ENCODE measurements around the gene EEFSEC. TPM values are rescaled to one million over a fixed set of nuclear protein-coding genes. Genes with fewer than 3 reads are reported as not detected.
A peak's percentile ranks its signal among the peaks of the same experiment; 100 is the strongest.

Gene EEFSEC
- total RNA-seq, 1 donor from 2014 or later: 19.3 TPM

GRCh38 chr3:128336337-128337156 lies 183.3 kb downstream of the EEFSEC start:
- DNase-seq (ENCODE audit: low spot score): peak; percentile 60
- intact Hi-C loops (cut with DNase I): no loop called here

DNA sequence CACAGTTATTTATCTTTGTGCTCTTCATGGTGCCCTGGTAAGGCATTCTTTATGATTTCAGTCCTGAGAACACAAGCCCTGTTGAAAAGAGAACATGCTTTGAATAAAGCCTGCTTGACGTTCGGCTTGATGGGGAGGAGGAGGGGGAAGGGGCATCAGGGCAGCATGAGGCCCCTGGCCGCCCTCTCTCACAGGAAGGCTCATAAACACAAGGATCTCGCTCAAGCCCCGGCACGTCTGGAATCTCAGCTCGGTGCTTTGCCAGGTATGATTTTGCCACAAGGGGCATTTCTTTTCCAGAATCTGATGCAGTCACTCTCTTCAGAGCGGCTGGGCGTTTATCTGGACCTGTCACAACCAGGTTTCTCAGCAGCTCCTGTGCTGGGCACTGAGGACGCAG lies 184.0 kb downstream of the EEFSEC start:
- intact Hi-C loops (cut with DNase I): no loop called here
- peak; percentile 33 for DNase-seq (ENCODE audit: low spot score)

GRCh38 chr3:128338536-128339330 lies 185.5 kb downstream of the EEFSEC start:
- DNase-seq (ENCODE audit: low spot score): peak; percentile 62
- intact Hi-C loops (cut with DNase I): no loop called here

DNA sequence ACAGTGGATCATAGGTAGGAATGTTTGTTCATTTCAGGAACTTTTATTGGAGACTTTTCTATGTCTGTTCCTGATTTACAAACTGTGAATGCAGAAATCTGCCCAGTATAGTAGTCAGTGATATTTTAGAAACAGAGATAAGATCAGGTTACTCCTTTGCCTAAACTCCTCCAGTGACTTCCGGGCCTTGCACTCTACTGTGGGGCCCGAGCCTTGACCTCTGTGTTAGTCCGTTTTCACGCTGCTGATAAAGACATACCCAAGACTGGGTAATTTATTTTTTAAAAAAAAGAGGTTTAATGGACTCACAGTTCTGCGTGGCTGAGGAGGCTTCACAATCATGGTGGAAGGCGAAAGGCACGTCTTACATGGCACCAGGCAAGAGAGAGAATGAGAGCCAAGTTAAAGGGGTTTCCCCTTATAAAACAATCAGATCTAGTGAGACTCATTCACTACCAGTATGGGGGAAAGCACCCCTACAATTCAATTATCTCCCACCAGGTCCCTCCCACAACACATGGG lies 186.3 kb downstream of the EEFSEC start:
- no peak for DNase-seq (ENCODE audit: low spot score)
- intact Hi-C loops (cut with DNase I): loop anchor here (10.0 kb wide), 1 partner anchor 245 kb away; no protein-coding TSS in a partner anchor

DNA sequence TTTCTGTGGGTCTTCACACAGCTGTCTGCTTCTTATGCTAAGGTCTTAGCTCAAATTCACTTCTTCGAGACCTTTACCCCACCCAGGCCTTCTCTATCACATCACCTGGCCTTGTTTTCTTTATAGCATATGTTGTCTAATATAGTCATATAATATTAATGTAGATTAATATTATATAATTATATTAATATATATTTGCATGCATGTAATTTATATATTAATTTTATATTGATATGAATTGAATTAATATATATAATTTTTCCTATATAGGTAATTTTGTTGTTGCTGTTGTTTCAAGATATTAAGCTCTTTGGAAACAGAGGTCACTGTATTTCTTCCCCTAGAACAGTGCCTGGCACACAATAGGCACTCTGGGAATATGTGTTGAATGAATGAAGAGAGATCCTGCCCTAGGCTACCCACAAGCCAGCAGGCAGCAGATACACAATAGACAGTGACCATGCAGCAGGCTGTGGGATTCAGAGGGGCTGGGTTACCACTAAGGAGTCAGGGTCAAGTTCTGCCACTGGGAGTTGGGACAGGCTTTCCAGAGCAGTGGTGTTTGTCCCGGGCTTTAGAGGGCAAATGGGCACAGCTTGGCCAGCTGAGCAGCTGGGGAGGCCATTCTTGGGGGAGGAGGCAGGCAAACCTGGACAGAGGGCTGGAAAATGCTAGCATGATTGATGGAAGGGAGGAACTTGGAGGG lies 187.1 kb downstream of the EEFSEC start:
- intact Hi-C loops (cut with DNase I): loop anchor here (10.0 kb wide), 1 partner anchor 244 kb away; no protein-coding TSS in a partner anchor
- no peak for DNase-seq (ENCODE audit: low spot score)

DNA sequence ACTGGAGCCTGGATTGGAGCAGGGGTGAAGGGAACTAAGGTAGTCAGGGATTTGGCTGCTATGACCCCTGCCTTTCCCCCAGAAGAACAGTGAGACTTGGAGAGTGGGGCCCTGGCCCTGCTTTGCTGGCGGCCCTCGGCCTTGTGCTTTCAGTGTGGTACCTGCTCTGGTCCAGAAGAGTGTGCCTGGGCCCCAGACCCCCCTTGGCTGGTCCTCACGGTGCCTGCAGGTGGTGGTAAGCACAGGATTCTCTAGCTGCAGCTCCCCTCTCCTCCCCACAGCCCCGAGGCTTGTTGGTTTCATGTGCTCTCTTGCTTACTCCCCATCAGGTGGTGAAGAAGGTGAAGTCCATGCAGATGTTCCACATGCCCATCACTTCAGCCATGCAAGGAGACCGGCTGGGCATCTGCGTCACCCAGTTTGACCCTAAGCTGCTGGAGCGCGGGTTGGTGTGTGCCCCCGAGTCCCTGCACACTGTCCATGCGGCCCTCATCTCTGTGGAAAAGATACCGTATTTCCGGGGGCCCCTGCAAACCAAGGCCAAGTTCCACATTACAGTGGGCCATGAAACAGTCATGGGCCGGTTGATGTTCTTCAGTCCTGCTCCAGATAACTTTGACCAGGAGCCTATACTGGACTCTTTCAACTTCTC lies 187.7 kb downstream of the EEFSEC start:
- intact Hi-C loops (cut with DNase I): loop anchor here (10.0 kb wide), 1 partner anchor 244 kb away; no protein-coding TSS in a partner anchor
- no peak for DNase-seq (ENCODE audit: low spot score)

DNA sequence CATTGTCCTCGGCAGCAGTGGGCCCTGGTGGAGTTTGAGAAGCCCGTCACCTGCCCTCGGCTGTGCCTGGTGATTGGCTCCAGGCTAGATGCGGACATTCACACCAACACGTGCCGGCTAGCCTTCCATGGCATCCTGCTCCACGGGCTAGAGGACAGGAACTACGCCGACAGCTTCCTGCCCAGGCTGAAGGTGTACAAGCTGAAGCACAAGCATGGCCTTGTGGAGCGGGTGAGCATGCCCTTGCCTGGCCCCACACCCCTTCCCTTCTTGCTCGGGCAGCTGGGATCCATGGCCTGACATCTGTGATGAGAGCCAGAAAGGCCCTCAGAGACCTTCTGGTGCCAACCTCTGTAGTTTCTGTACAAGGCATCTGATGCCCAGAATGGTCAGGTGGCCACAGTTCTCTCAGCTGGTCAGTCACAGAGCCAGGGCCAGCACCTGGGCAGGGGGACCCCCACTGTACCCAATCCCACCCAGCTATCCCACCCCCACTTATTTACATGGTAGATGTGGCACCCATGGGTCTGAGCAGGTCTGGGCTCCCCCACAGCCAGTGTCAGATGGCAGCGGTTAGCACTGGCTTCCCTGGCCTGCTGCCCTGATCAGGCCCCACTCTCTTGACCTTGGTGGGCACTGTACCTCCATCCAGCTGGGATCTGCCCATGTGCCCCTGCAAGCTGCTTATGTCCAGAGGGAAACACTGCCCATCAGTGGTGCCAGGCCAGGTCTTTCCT lies 188.5 kb downstream of the EEFSEC start:
- intact Hi-C loops (cut with DNase I): loop anchor here (10.0 kb wide), 1 partner anchor 243 kb away; no protein-coding TSS in a partner anchor
- no peak for DNase-seq (ENCODE audit: low spot score)

DNA sequence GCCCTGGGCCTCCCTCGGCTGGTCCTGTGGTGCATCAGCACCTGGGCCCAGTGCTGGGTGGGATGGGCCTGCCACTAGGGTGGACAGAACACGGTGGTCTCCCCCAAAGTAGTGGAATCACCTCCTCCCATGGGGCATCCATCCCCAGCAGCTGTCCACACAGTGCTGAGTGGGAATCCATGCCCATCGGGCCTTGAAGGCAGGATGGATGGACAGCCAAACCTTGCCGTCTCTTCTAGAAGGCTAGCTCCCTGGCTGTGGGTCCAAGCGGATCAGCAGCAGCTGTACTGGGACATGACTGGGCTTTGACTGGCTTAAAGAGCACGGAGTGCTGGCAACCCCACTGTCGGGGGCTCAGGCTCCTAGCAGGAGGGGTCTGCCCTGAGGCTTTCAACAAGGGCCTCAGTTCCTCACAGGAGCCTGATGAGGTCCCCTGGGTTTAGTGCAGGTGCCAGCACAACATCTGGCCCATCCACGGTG lies 189.5 kb downstream of the EEFSEC start:
- intact Hi-C loops (cut with DNase I): loop anchor here (10.0 kb wide), 1 partner anchor 242 kb away; no protein-coding TSS in a partner anchor
- DNase-seq (ENCODE audit: low spot score): no peak

DNA sequence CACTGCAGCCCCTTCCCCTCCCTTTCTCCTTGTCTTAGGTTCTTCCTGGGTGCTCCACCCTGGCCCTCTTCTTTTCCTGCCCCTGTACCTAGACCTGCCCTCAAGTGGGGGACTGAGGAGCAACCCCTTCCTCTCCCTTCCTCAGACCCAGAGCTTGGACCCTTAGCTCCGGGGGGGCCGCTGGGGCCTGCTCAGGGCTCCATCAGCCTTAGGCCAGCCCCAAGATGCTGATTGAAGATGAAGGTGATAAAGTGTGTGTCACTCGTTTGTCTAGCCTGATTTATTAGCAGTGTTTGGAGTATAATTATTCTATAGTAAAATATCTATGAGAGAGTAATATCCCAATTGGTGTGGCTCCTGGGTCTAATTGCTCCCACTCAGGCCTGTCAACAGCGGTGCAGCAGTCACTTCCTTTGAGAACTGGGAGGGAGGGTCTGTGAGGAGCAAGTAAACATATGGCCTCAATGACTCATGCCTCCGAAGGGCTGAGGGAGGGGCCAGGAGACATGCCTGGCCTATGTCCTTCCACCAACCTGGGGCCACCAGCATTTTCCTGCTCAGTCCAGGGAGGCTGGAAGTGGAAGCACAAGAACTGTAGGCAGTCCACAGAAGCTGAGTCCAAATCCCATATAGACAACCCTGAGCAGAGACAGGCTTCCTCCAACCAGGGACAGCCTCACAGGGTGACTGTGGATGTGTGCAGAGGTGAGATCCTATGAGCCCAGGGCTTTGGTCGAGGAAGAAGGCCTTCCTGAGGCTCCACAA lies 190.2 kb downstream of the EEFSEC start:
- DNase-seq (ENCODE audit: low spot score): no peak
- intact Hi-C loops (cut with DNase I): loop anchor here (10.0 kb wide), 1 partner anchor 241 kb away; no protein-coding TSS in a partner anchor

DNA sequence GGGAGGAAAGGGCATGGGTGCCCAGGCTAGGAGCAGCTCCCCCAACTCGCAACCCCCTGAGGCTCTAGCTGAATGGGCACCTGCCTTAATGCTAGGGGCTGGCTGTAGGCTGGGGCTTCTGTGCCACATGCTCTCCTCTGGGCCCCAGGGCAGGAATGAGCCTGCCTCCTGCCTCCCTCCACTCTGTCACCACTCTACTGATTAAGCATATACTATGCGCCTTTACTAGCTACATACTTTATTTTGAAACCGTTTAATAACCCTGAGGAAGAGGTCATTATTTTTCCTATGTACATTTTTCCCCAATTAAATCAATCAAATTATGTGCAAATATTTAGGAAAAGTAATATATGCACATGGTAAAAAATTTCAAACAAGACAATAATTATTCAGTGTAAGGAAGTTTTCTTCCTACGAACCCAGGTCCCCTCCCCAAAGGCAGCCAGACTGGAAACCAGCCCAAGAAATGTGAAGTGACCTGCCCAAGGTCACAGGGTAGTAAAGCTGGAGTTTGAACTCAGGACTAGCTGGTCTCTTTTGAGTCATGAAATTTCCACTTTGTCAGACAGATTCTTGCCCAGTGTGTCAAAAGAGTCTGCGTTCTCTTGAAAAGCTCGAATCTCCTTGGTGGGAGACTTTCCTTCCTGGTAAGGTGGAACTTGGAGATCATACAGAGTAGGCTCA lies 190.9 kb downstream of the EEFSEC start:
- intact Hi-C loops (cut with DNase I): loop anchor here (10.0 kb wide), 1 partner anchor 241 kb away; no protein-coding TSS in a partner anchor
- DNase-seq (ENCODE audit: low spot score): no peak

- no peak for DNase-seq (ENCODE audit: low spot score)
- intact Hi-C loops (cut with DNase I): loop anchor here (10.0 kb wide), 1 partner anchor 240 kb away; no protein-coding TSS in a partner anchor
Measured at GRCh38 chr3:128345196-128345595, 191.9 kb downstream of the EEFSEC start.

DNA sequence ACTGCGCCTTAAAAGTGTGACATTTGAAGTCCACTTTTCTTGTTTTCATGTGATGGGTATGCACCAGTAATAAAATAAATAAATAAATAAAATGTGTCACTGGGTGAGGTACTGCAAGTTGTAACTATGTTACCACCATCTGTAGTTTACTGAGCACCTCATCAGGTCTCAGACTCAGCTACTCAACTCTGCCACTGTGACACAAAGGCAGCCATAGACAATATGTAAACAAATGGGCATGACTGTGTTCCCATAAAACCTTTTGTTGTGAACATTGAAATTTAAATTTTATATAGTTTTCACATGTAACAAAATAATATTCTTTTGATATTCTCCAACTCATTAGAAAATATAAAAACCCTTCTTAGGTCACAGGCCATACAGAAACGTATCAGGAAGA lies 193.3 kb downstream of the EEFSEC start:
- no peak for DNase-seq (ENCODE audit: low spot score)
- intact Hi-C loops (cut with DNase I): loop anchor here (10.0 kb wide), 1 partner anchor 238 kb away; no protein-coding TSS in a partner anchor

GRCh38 chr3:128347282-128347681 lies 194.0 kb downstream of the EEFSEC start:
- intact Hi-C loops (cut with DNase I): loop anchor here (10.0 kb wide), 1 partner anchor 238 kb away; no protein-coding TSS in a partner anchor
- DNase-seq (ENCODE audit: low spot score): no peak

GRCh38 chr3:128348075-128348474 lies 194.8 kb downstream of the EEFSEC start:
- DNase-seq (ENCODE audit: low spot score): no peak
- intact Hi-C loops (cut with DNase I): loop anchor here (10.0 kb wide), 1 partner anchor 237 kb away; no protein-coding TSS in a partner anchor

- intact Hi-C loops (cut with DNase I): loop anchor here (10.0 kb wide), 1 partner anchor 236 kb away; no protein-coding TSS in a partner anchor
- no peak for DNase-seq (ENCODE audit: low spot score)
Measured at GRCh38 chr3:128348805-128349531, 195.7 kb downstream of the EEFSEC start.

All from cardiac septum (tissue), 1 donor.